ENCODE data around the gene CLMN.

CLMN gene

DNA sequence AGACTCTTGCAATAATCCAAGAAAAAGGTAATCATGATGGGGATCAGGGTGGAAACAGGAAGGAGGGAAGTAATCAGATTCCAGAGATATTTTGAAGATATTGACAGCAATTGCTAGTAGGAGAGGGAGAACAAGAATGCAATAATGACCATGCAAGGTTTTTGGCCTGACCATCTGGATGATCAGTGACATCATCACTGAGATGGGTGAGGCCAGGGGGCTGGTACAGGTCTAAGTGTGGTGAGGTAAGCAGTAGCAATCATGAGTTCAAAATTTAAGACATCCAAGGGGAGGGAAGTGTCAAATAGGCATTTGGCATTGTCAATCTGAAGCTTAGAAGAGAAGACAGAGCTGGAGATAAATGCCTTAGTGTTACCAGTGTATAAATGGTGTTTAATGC is 24.8 kb upstream of the CLMN start:
- no peak for DNase-seq

DNA sequence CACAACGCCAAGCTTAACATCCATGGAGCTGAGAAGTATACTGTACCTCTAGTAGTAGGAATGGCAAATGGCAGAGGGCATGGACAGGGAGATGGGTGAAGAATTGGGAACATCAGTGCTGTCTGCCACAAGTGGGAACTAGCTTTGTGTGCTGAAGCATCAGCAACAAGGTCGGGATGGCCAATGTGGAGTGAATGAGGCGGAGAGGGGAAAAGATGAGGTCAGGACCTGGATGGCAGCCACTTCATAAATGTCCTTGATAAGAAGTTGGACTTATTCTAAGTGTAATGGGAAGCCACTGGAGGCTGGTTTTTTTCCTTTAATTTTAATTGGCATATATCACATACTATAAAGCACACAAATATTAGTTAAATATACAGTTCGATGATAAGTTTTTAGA is 21.9 kb upstream of the CLMN start:
- no peak for DNase-seq

DNA sequence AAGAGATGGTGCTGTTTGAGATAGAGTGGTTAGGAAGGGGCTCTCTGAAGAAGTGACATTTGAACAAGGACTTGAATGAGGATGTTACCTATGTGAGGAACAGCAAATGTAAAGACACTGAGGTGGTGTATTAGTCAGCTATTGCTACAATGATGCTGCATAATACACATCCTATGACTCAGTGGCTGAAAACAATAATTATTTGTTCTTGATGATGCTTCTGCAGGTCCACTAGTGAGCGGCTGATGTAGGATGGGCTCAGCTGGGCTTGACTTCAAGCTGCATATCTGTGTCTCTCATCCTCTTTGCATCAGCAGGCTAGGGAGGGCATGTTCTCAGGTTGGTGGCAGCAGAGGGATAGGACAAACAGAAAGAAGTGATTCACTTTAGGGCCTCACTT is 21.4 kb upstream of the CLMN start:
- no peak for DNase-seq

DNA sequence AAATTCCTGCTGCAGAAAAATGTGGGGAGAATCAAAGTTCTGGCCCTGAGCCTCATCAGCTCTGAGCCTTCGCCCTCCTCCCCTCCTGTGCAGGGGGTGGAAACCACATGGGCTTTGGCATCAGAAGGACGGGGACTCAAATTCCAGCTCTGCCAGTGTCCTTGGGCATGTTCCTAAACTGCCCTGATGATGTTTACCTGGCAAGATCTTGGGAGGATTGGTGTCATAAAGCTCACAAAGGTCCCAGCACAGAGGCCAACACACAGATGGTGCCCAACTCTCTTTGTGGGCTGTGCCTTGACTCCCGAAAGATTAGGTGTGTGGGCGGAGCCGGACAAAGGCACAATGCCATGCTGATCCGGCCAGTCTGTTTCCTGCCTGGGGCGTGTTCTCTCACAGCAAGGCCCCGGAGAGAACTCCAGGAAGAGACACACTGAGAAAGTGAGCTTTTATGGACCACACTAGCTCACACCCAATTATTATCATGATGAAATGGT is 20.5 kb upstream of the CLMN start:
- no peak for DNase-seq

DNA sequence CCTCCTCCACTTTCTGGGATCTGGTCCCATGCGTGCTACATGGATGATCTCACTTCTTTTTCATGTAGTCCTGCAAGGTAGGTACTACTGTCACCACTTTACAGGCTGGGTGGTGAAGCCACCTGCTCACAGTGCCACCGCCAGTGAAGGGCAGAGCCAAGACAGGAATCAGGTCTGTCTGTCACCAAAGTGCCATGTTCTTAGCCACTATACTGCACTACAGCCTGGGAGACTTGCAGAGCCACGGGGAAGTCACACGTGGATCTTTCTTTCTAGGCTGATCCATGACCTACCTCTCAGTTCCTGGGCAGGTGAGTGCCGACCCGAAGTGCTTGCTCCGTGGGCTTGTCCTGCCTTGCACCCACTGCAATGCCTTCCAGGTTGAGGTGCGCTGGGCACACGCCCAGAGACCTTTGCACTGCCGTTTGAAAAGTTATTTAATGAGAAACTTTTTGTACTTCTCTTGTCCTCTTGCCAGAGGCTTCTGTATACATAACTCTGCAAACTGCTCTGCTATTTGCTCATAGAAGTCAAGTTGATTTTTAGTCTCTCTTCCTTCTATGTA is 19.7 kb upstream of the CLMN start:
- no peak for DNase-seq

DNA sequence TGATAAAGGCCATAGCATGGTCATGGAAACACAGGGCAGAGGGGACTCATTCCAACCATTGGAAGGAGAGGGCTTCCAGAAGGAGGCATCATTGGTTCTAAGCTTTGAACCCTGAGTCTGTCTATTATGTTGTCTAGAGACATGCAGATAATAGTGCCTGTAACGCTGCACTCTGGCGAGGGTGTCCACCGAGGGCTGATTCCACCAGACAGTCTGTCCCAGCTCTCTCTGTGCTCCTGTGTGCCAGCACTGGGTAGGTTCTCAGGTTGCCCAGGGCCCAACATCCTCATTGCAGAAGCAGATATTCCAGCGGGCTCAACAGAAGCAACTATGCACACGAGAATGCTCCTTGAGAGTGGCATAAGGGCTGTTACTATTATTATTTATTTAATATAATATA is 18.7 kb upstream of the CLMN start:
- no peak for DNase-seq

DNA sequence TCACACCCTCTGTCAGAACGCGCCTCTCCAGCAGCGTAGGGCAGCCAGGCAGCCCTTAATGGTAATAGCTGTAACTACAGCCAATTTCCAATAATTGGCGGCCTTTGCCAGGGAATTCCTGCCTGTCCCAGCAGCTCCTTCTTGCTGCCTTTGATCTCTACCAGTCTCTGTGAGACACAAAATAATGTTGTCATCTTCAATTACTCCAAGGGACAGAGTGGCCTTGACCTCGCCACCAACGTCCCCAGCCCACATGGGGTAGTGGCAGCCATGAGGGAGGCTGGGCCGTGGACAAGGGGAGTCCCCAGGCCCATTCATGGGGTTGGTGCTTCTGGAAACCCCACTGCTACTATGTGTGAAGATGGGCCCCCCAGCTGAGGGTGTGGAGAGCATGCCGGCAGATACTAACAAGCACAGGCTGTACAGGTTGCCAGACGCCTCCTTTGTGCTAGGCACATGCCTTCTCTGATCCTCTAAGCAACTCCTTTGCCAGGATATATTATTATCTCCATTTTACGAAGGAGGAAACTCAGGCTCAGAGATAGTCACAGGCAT is 17.4 kb upstream of the CLMN start:
- DNase-seq = no peak

DNA sequence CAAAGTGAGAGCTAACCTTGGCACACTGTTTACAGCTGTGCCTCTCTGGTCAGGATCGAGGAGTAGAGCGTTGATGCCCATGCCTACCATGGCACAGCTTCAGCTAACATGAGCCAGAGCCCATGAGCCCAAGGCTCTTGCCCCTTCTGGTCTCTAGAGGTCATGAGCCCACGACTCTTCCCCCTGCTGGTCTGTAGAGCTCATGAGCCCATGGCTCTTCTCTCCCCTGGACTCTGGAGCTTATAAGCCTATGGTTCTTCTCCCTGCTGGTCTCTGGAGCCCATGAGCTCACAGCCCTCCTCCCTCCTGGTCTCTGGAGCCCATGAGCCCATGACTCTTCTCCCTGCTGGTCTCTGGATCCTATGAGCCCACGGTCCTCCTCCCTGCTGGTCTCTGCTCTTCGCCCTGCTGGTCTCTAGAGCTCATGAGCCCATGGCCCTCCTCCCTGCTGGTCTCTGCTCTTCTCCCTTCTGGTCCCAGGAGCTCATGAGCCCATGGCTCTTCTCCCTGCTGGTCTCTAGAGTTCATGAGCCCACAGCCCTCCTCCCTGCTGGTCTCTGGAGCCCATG is 16.6 kb upstream of the CLMN start:
- no peak for DNase-seq

DNA sequence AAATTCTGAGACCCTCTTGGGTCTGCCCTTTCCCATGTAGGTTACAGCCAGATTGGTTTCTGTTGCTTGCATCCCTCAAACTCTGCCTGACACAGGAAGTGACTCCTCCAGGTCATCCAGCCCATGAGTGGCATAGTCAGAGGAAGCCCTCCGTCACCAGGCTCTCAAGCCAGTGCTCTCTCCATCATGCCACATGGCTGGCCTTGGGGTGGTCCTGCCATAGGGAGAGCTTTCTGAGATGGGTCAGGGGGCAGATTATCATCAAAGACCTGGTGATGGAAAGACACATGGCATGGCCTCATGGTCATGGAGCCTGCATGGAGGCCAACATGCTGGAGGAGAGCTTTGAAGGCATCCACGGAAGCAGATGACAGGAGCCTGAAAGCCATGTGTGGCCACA is 15.4 kb upstream of the CLMN start:
- DNase-seq = no peak

DNA sequence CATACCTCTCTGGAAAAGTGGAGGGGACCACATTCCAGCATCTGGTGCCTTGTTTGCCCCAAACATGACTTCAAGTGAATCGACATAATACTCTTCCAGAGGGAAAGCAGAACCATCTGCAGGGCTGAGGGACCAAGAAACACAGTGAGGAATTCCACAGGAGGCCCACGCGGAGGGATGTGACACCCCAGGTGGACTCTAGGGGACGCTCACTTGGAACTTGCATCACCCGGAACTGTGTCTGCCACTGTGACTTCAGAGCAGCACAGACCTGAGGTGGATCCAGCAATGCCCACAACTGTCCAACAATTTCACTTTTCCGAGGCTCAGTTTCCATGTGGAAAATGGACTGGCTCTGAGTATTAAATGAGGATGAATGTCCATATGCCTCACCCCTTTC is 14.3 kb upstream of the CLMN start:
- DNase-seq = no peak

DNA sequence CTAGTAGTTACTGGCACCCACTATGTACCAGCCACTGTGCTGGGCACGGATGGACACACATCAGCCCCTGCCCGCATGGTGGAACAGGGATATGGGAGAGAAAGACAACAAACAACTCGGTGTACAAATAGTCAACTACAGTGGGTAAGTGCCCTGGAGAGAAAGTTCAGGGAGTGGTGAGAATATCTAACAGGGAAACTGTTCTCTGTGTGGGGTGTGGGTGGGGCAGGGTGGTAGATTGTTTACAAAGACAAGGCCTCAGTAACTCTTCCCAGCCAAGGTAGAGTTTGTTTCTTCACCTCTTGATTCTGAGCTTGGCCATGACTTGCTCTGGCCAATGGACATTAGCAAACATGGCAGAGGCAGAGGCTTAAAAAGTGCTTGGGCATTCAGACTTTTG is 12.9 kb upstream of the CLMN start:
- no peak for DNase-seq

DNA sequence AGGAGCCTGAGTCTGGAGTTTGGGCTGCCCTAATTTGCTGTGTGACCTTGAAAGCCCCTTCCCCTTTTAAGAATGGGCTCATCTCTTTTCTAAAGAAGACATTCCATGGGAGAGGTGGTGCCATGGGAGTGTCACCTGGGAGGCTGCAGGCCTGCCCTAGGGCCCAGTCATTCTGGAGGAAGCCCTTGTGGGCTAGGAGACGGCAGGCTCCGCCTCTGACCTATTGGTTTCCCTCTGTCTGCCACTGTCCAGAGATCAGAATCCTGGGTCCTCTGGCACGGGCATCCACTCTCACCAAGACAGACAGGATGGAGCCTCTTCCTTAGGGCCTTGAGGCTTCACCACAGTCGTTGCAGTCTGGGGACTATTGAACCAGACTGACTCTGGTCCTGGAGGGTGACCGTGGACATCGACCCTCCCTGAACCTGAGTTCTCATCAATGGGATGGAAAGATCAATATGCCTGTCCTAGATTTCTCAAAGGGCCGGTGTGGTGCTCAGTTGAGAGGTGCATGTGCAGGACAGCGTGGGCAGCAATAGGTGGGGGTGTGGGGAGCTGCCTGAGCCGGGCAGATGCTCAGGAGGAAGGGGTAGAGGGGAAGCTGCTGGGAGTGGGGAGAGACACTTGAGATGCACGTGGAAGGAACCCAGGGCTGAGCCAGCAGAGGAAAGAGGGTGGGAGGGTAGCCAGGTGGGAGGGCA is 12.2 kb upstream of the CLMN start:
- no peak for DNase-seq

DNA sequence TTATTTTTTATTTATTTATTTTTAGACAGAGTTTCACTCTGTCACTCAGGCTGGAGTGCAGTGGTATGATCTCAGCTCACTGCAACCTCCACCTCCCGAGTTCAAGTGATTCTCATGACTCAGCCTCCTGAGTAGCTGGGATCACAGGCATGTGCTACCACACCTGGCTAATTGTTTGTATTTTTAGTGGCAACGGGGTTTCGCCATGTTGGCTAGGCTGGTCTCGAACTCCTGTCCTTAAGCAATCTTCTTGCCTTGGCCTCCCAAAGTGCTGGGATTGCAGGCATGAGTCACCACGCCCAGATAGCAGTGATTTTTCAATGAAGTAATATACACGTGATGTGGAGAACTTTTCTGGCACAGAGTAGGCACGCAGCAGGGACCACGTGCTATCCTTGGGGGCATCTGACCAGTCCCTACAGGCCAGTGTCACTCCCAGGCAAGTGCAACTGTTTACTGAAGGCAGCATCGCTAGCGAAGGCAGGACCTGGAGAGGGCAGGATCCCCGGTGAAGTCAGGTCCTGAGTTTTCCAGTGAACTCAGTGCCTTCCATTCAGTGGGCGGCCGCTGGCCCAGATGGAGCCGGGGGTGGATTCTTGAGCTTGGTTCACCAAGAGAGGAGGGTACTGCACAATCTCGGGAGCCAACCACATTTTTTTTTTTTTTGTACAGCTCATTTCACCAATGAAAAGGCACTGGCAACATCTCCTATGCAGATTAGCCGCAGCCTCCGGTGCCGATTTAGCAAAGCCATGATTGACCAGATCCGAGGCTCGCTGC is 11.1 kb upstream of the CLMN start:
- no peak for DNase-seq

DNA sequence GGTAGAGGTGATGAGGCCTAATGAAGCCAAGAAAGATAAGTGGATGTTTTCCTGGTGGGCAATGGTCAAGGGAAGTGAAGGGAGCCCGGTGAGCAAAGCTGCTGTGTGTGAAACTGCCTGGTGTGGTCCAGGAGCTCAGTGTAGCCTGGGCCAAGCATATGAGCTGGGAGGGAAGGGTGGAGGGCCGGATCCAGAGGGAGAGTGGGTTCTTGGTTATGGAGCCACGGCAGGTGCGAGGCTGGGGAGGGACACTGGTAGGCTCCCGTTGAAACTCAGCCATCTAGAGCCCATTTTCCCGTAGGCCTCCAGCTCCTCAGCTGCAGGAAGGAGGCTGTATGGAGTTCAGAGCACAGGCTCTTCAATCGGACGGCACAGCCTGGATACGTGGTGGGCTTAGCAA is 10.2 kb upstream of the CLMN start:
- DNase-seq = no peak

DNA sequence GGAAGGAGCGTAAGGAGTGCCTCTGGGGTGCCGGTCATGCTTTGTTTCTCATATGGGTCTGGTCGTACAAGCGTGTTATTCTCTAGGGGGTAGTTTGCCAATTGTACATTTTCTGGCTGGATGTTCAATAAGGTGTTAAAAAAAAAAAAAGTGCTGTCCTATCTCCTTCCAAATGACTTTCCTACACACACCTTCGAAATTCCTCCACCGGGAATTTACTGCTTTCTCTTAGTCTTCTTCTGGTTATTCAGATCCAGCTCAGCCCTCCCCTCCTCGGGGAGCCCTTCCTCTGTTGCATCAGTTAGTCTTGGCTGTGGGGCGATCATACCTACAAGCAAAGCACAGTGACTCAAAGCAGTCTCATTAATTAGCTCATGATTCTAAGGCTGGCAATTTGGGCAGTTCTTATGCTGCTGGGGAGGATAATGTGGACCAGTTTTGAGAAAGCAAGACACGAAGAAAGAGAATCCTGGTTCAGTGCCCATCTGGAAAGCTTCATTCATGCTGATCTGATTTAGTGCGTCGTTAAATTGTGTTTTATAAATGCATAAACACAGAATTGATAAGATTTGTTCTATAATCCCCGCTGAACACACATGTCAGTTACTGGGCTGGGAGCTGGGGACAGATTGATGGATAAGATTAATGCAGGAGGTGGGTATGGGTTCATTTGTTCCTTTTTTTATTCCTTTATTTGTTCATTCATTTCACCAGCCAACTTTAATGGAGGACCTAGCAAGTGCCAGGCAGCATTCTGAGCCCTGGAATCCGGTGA is 9.2 kb upstream of the CLMN start:
- DNase-seq = no peak

DNA sequence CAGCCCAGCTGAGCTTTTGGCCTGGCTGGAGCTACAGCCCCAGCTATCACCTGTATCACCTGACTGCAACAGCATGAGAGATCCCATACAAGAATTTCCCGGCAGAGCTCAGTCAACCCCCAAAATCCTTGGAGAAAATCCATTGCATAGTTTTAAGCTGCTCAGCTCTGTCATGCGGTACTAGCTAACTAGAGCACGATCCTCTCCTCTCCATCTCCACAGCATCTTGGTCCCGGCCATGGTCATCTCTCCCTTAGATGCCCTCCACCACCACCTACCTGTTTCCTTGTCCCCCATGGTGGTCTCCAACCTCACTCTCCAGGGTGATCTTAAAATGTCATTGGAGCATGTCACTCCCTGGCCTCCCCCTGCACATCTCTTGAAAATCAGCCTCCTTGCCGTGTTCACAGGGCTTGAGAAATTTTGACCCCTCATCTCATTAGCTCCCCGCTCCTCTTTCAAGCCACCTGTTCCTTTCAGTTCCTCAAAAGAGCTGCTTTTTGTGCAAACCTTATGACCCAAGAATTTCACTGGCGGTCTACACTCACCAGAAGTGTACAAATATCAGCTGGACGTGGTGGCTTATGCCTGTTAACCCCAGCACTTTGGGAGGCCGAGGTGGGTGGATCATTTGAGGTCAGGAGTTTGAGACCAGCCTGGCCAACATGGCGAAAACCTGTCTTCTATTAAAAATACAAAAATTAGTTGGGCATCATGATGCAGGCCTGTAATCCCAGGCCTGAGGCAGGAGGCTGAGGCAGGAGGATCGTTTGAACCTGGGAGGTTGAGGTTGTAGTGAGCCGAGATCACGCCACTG is 8.1 kb upstream of the CLMN start:
- no peak for DNase-seq

DNA sequence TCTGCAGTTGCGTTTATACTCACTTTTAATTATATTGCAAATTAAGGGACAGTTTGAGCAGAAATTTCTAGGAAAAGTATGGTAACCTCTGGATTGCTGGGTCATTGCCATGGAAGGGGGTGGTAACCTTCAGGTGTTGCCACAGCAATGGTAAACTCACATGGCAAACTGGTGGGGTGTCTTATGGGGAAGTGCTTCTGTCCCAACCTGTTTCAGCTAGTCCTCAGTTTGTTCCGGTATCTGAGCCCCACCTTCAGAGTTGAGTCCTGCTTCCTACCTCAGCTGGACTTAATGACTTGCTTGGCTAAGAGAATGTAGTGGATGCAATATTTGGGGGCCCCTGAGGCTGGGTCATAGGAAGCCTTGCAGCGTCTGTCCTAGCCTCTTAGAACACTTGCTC is 7.3 kb upstream of the CLMN start:
- DNase-seq = no peak

DNA sequence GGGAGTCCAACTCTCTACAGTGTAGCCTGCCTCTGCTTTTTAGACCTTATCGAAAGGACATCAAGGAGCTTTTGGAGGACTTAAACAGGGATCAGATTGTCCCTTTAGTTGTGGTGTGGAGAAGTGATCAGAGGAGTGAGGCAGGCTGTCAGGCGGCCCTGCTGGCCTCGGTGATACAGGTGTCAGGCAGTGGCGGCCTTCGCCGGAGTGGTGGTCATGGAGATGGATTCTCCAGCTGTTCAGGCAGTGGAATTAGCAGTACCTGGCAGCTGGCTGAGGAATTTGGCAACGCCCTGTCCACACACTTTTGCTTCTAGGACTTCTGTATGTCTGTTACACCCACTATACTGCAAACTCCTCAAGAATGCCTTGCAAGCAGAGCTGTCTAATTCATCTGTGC is 4.2 kb upstream of the CLMN start:
- no peak for DNase-seq

DNA sequence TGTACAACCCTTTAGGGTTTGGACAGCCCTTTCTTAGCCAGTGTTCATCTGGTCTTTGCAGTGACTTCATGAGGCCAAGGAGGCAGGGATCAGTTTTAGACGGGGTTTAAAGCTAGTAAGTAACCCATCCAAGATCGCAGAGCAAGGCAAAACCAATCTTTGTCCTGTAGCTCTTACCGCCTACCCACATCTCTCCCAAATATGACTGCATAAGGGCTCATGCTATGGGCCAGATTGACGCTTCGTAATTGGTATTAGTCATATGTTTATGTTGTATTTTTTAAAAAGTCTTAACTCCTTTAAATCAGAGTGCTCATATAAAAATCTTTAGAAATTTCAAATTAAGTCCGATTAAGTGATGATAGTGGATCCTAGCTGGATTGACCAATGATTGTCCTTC is 3.7 kb upstream of the CLMN start:
- DNase-seq = no peak

DNA sequence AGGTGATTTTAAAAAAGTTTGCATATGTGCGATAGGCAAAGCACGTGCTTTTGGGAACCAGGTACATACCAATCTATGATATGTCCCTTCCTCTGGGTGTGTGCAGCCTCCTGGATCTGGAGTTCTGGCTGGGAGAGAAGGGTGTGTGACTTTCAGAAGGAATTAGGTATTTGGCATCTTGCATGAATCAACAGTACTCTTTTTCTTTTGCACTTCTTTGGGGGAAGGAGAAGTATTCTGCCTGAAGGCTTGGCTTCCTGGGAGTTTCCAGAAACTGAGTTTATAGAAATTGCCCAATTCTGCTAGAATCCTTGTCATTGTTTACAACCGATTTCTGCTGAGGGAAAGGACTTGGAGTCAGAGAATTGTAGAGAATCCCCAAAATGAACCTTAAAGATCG is 2.9 kb upstream of the CLMN start:
- no peak for DNase-seq

DNA sequence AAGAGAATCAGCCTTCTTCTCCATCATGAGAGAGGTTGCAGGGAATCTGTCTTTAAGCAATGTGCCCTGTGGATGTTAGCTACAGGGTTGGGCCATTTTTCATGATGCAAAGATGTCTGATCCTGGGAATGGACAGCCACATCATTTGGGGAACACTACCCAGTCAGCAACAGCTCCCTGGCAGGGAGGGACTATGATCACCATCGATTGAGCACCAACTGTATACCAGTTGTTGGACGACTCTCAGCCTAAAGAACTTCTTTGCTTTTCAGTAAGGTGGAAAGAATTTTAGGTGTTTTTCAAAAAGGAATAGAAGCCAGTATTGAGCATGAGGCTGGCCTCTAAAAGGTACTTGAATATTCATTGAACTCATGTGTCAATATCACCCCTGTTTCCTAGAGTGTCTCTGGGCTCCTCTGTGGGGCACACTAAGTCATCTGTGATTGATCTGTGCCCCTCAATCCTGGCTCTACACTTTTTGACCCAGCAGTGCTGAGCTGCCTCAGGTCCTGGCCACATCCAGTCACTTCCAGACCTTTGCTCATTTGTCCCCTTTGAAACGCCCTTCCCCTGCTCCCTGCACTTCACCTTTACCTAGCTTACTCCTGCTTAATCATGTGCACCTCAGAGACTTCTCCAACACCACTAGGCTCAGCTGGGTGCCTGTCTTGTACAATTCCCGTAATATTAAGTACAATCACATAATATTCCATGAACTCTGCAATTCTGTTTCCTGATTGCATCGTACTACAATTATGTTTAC is 2.2 kb upstream of the CLMN start:
- DNase-seq = no peak

Data from activated gamma-delta T cell (primary cell).